ENCODE measurements around the gene SH3PXD2A.

GRCh38 chr10:103651333-103651732 is 204.0 kb downstream of the SH3PXD2A start:
- TF ChIP-seq POLR2A (IDR thresholded peaks at IDR 0.05; ENCODE audit: low read length) (no peak), GATA1 (IDR thresholded peaks at IDR 0.05; ENCODE audit: low read depth, low read length) (no peak)
